K562 (cell line): ENCODE results near the gene KLHL34. TPM values are rescaled to one million over a fixed set of nuclear protein-coding genes. Genes with fewer than 3 reads are reported as not detected.

ENCODE experiments used
- ATAC-seq: fragments of 200-7000 bp; cut with Tn5 transposase; 3 replicates; pipeline ENCODE4 v1.9.1; 2020; ENCODE audit warnings: moderate library complexity
- BruUV-seq: library from RNA; stranded (reverse); fragments of 400-500 nt; replicated peaks from 2 replicates; lab custom pipeline; 2021; lab: Mats Ljungman, UMichigan
- CTCF ChIA-PET: fragments of 300-600 bp; formaldehyde crosslinking; extraction: SDS; loops from one replicate; lab custom pipeline; 2021; ENCODE audit warnings: low intra/inter-chr PET ratio; lab: Yijun Ruan, JAX
- POLR2A ChIA-PET: fragments of 300-600, 350-650 bp; sonication (Branson Sonifier 250); formaldehyde crosslinking; extraction: SDS; loops from one replicate; lab custom pipeline; 2021; ENCODE audit warnings: antibody characterized with exemption, inconsistent platforms; lab: Yijun Ruan, JAX
- DNase-seq, 4 experiments: peaks; one replicate each; pipeline versions ENCODE4 v3.0.0 to v3.0.0-alpha.2; 2011 to 2018; ENCODE audit warnings: low spot score in 3 of 4, mixed read lengths in 3 of 4; ENCODE audit errors: extremely low read depth in 1 of 4
- FAIRE-seq: peaks from 2 replicates; lab custom pipeline; 2011; peaks lifted over from hg19 to GRCh38; lab: Jason Lieb, UNC
- H2AFZ ChIP-seq: 2 replicates; pipeline ENCODE4 v1.6.0; 2011; ENCODE audit warnings: low read depth, low read length, control low read depth, inconsistent platforms
- H3K27ac ChIP-seq: fragments of 200-600 bp; 3 replicates; pipeline ENCODE4 v1.8.0; 2011; ENCODE audit warnings: low read depth, mild to moderate bottlenecking, control low read depth, inconsistent platforms, low read length, moderate library complexity, mixed read lengths; ENCODE audit errors: extremely low read depth
- H3K27me3 ChIP-seq, 2 experiments: fragments of 300-600 bp in 1 of 2; 2 replicates in 1 of 2; 3 replicates in 1 of 2; pipeline versions ENCODE4 v1.6.0 to v1.8.0; 2011; ENCODE audit warnings: inconsistent platforms in 2 of 2, low read length in 2 of 2, mild to moderate bottlenecking in 1 of 2, mixed read lengths in 1 of 2, moderate library complexity in 1 of 2; ENCODE audit not compliant: control insufficient read depth in 2 of 2, insufficient read depth in 2 of 2
- H3K36me3 ChIP-seq: fragments of 300-600 bp; 3 replicates; pipeline ENCODE4 v1.8.0; 2011; ENCODE audit warnings: mild to moderate bottlenecking, low read length, inconsistent platforms; ENCODE audit not compliant: control insufficient read depth, insufficient read depth
- H3K4me1 ChIP-seq, 2 experiments: fragments of 200-600 bp in 1 of 2; replicated peaks in 1 of 2; 2 replicates in 1 of 2; 3 replicates in 1 of 2; pipeline versions ENCODE4 v1.5.1 to v1.8.0; 2011; ENCODE audit warnings: inconsistent platforms in 2 of 2, low read length in 2 of 2, mild to moderate bottlenecking in 1 of 2, mixed read lengths in 1 of 2, moderate library complexity in 1 of 2; ENCODE audit not compliant: control insufficient read depth in 2 of 2, insufficient read depth in 2 of 2
- H3K4me2 ChIP-seq: 2 replicates; pipeline ENCODE4 v1.6.1; 2011; ENCODE audit warnings: low read length, control low read depth, inconsistent platforms, mixed read lengths; ENCODE audit not compliant: insufficient read depth
- H3K4me3 ChIP-seq: fragments of 200-600 bp; sonication (generic), shearing (Covaris generic); 2 replicates; pipeline ENCODE4 v1.5.1; 2016; ENCODE audit warnings: control low read depth, inconsistent platforms
- H3K79me2 ChIP-seq: fragments of 200-600 bp; 3 replicates; pipeline ENCODE4 v1.8.0; 2011; ENCODE audit warnings: low read length, inconsistent platforms; ENCODE audit not compliant: control insufficient read depth, insufficient read depth
- H3K9ac ChIP-seq, 2 experiments: 2 replicates each; pipeline versions ENCODE4 v1.6.0 to v1.6.1; 2011; ENCODE audit warnings: low read depth in 2 of 2, low read length in 2 of 2, control low read depth in 1 of 2, inconsistent platforms in 1 of 2, mild to moderate bottlenecking in 1 of 2, mixed read lengths in 1 of 2; ENCODE audit not compliant: insufficient read depth in 1 of 2
- H3K9me1 ChIP-seq: one replicate; pipeline ENCODE4 v1.6.0; 2011; ENCODE audit warnings: inconsistent platforms, mild to moderate bottlenecking, low read length, moderate library complexity; ENCODE audit not compliant: control insufficient read depth, insufficient read depth
- H3K9me3 ChIP-seq: replicated peaks from 2 replicates; pipeline ENCODE4 v1.5.1; 2011; ENCODE audit warnings: low read depth, low read length, inconsistent platforms; ENCODE audit not compliant: control insufficient read depth, insufficient read depth
- H4K20me1 ChIP-seq: replicated peaks from 2 replicates; pipeline ENCODE4 v1.6.1; 2011; ENCODE audit warnings: low read length, inconsistent platforms, mixed read lengths; ENCODE audit not compliant: control insufficient read depth, insufficient read depth
- CBFA2T3 ChIP-seq: fragments of 450-650 bp; IDR thresholded peaks from 2 replicates; pipeline ENCODE4 v1.6.1; 2017
- EZH2 ChIP-seq: IDR thresholded peaks from 2 replicates; pipeline ENCODE4 v1.6.1; 2012; ENCODE audit warnings: low read depth, mild to moderate bottlenecking, inconsistent platforms, low read length, borderline replicate concordance
- MYNN ChIP-seq, 2 experiments: sonication (generic); formaldehyde crosslinking in 1 of 2; IDR thresholded peaks; 2 replicates each; pipeline versions ENCODE4 v1.5.0 to v1.6.1; 2016 to 2020; ENCODE audit warnings: antibody characterized with exemption in 1 of 2, missing genetic modification reagents in 1 of 2
- OTX1 ChIP-seq: fragments of 450-650 bp; formaldehyde crosslinking; IDR thresholded peaks from 2 replicates; pipeline ENCODE4 v1.4.0; 2022; ENCODE audit warnings: mild to moderate bottlenecking
- SP2 ChIP-seq: IDR thresholded peaks from 2 replicates; pipeline ENCODE4 v1.6.1; 2011; ENCODE audit warnings: mild to moderate bottlenecking, low read depth, low read length, moderate library complexity; ENCODE audit not compliant: poor library complexity, severe bottlenecking; ENCODE audit errors: extremely low read depth
- TARDBP ChIP-seq: fragments of 450-650 bp; IDR thresholded peaks from 2 replicates; pipeline ENCODE4 v1.6.1; 2016
- TCFL5 ChIP-seq: fragments of 250-450 bp; sonication (Bioruptor Pico); conservative IDR thresholded peaks from 2 replicates; pipeline ENCODE4 v1.6.1; 2021; ENCODE audit warnings: mild to moderate bottlenecking, moderate library complexity, matching md5 sums
- ZNF354B ChIP-seq: fragments of 250-450 bp; sonication (Bioruptor Pico); IDR thresholded peaks from 2 replicates; pipeline ENCODE4 v1.4.0; 2020
- WGBS: fragments of 100-300 bp; shearing (Covaris generic); methylation state at CpG from one replicate; pipeline ENCODE4 v1.1.6; 2016; ENCODE audit warnings: low coverage, mixed read lengths; ENCODE audit not compliant: insufficient coverage; ENCODE audit errors: missing lambda C conversion rate; 5-methylcytosine and 5-hydroxymethylcytosine counted together
- in situ Hi-C: fragments of 300-500 bp; cut with MboI; formaldehyde crosslinking; loops from 4 replicates; pipeline ENCODE4 v1.15.0; 2018; ENCODE audit warnings: inconsistent platforms, mixed read lengths
- intact Hi-C: fragments of 100-400 bp; cut with micrococcal nuclease; formaldehyde crosslinking; loops from 2 replicates; pipeline ENCODE4 v1.14.2; 2022
- polyA plus RNA-seq, 8 experiments: library from polyadenylated mRNA; depleted of rRNA in 4 of 8; stranded (reverse) in 5 of 8; unstranded in 3 of 8; fragments of >200 nt; fragmentation: Nextera tagmentation in 2 of 8; fragmentation: Illumina TruSeq in 1 of 8; extraction: Ambion mirVana in 2 of 8; extraction: Trizol in 1 of 8; gene quantifications; 2 replicates each; pipeline versions ENCODE4 v1.2.1 to v1.2.3, GENCODE V29; 2011 to 2014; ENCODE audit warnings: inconsistent platforms in 1 of 8, missing spikeins in 1 of 8
- total RNA-seq, 7 experiments: library from RNA; depleted of rRNA in 6 of 7; stranded (reverse); fragments of >200 nt in 6 of 7; fragmentation: Illumina TruSeq in 2 of 7; extraction: Trizol in 2 of 7; gene quantifications; 2 replicates each; pipeline versions ENCODE4 v1.2.1 to v1.2.3, GENCODE V29; 2011 to 2021; ENCODE audit warnings: low replicate concordance in 1 of 7
- TF ChIP-seq, protein P1 (sequence below): sonication (generic); formaldehyde crosslinking; IDR thresholded peaks from 2 replicates; pipeline ENCODE4 v1.8.0; 2022; ENCODE audit warnings: missing genetic modification reagents, mild to moderate bottlenecking, borderline replicate concordance
- TF ChIP-seq, protein P2 (sequence below): fragments of 450-650 bp; IDR thresholded peaks from 2 replicates; pipeline ENCODE4 v1.6.1; 2018; ENCODE audit not compliant: partially characterized antibody
- TF ChIP-seq, protein P3 (sequence below): fragments of 250-450 bp; sonication (Bioruptor Pico); IDR thresholded peaks from 2 replicates; pipeline ENCODE4 v1.5.1; 2021; ENCODE audit warnings: mild to moderate bottlenecking
- TF ChIP-seq, protein P4 (sequence below): IDR thresholded peaks from 2 replicates; pipeline ENCODE4 v1.6.1; 2016; ENCODE audit warnings: missing genetic modification characterization, missing compliant biosample characterization

KLHL34 gene
- total and polyA plus RNA-seq, 9 of the 15 experiments (the other 6 are each of a cell fraction or from before 2014, with no cell fraction given) = not detected

DNA sequence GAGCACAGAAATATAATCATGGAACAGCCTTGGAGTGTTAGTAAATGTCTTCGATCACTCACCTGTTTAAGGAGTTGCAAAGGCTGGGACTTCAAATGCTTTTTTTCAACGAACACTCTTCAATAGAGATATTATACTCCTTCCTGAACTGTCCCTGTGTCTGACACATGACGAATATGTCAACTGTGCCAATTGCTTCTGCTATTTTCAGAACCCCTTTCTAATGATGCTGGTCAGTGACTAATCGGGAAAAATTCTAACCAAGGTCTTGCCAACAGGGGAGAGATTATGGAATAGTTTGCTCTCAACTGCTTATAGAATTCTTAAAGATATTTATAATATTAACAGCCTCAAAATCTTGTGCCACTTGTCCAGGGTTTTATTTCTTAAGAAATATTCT lies 8.5 kb upstream of the KLHL34 start (continued):
- no peak for TF ChIP-seq TARDBP

DNA sequence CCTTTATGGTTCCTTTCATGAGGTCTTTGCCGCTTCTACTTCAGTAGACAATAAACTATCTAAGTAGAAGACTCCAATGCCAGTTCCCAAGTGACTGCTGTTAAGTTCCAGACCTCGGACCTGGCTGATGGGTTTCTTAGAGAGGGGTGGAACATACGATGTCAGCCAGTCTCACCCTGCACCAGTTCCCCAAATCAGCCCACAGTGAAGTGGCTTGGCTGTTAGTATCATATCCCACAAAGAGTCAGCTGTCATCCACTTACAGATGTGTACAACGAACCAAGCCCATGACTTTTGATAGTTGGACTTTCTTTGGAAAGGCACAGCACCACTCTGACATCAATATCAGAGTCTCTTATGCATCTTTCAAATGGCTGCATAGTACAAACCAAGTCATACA lies 8.1 kb upstream of the KLHL34 start:
- ATAC-seq = no peak
- 0% methylated on average over 4 of the region's 4 CpGs for WGBS
- Histone ChIP-seq H3K27ac (no peak overlapping the region), H3K79me2 (no peaks in the 10 kb centered on the region), H3K9me3 (no peaks in the 10 kb centered on the region), H3K36me3 (no peaks in the 10 kb centered on the region), H3K9ac (no peak overlapping the region), H4K20me1 (no peaks in the 10 kb centered on the region), H3K9me1 (no peaks in the 10 kb centered on the region), H3K4me1 (no peaks in the 10 kb centered on the region), H2AFZ (no peak overlapping the region), H3K27me3 (no peaks in the 10 kb centered on the region), H3K4me3 (no peak overlapping the region), H3K4me2 (no peak overlapping the region)
- DNase-seq = no peak
- ChIA-PET POLR2A (no interaction called here), CTCF (no interaction called here)
- no TSS peak for BruUV-seq
- intact Hi-C loops = no loop called here
- in situ Hi-C loops = no loop called here
- FAIRE-seq = no peak
- TF ChIP-seq SP2 (no peak), OTX1 (CRISPR knock-in tag) (no peak), CBFA2T3 (no peak), TCFL5 (CRISPR knock-in tag) (no peak), EZH2 (no peak), ZNF354B (CRISPR knock-in tag) (no peak), MYNN (IDR thresholded peaks at IDR 0.05) (no peak), MYNN (CRISPR knock-in tag; IDR thresholded peaks at IDR 0.05) (no peak)
- TF ChIP-seq, protein P1, sequence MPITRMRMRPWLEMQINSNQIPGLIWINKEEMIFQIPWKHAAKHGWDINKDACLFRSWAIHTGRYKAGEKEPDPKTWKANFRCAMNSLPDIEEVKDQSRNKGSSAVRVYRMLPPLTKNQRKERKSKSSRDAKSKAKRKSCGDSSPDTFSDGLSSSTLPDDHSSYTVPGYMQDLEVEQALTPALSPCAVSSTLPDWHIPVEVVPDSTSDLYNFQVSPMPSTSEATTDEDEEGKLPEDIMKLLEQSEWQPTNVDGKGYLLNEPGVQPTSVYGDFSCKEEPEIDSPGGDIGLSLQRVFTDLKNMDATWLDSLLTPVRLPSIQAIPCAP (CRISPR knock-in tag) = no peak
- TF ChIP-seq, protein P2, sequence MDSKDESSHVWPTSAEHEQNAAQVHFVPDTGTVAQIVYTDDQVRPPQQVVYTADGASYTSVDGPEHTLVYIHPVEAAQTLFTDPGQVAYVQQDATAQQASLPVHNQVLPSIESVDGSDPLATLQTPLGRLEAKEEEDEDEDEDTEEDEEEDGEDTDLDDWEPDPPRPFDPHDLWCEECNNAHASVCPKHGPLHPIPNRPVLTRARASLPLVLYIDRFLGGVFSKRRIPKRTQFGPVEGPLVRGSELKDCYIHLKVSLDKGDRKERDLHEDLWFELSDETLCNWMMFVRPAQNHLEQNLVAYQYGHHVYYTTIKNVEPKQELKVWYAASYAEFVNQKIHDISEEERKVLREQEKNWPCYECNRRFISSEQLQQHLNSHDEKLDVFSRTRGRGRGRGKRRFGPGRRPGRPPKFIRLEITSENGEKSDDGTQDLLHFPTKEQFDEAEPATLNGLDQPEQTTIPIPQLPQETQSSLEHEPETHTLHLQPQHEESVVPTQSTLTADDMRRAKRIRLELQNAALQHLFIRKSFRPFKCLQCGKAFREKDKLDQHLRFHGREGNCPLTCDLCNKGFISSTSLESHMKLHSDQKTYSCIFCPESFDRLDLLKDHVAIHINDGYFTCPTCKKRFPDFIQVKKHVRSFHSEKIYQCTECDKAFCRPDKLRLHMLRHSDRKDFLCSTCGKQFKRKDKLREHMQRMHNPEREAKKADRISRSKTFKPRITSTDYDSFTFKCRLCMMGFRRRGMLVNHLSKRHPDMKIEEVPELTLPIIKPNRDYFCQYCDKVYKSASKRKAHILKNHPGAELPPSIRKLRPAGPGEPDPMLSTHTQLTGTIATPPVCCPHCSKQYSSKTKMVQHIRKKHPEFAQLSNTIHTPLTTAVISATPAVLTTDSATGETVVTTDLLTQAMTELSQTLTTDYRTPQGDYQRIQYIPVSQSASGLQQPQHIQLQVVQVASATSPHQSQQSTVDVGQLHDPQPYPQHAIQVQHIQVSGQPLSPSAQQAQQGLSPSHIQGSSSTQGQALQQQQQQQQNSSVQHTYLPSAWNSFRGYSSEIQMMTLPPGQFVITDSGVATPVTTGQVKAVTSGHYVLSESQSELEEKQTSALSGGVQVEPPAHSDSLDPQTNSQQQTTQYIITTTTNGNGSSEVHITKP = no peak
- TF ChIP-seq, protein P3, sequence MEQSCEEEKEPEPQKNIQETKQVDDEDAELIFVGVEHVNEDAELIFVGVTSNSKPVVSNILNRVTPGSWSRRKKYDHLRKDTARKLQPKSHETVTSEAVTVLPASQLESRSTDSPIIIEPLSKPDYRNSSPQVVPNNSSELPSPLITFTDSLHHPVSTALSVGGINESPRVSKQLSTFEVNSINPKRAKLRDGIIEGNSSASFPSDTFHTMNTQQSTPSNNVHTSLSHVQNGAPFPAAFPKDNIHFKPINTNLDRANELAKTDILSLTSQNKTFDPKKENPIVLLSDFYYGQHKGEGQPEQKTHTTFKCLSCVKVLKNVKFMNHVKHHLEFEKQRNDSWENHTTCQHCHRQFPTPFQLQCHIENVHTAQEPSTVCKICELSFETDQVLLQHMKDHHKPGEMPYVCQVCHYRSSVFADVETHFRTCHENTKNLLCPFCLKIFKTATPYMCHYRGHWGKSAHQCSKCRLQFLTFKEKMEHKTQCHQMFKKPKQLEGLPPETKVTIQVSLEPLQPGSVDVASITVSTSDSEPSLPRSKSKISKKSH (CRISPR knock-in tag) = no peak
- TF ChIP-seq, protein P4, sequence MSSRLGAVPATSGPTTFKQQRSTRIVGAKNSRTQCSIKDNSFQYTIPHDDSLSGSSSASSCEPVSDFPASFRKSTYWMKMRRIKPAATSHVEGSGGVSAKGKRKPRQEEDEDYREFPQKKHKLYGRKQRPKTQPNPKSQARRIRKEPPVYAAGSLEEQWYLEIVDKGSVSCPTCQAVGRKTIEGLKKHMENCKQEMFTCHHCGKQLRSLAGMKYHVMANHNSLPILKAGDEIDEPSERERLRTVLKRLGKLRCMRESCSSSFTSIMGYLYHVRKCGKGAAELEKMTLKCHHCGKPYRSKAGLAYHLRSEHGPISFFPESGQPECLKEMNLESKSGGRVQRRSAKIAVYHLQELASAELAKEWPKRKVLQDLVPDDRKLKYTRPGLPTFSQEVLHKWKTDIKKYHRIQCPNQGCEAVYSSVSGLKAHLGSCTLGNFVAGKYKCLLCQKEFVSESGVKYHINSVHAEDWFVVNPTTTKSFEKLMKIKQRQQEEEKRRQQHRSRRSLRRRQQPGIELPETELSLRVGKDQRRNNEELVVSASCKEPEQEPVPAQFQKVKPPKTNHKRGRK = no peak
